Hepatocyte (in vitro differentiated cells): ENCODE measurements around the gene ZNF423.

Source experiments
- CTCF ChIP-seq: fragments of 200-600 bp; sonication (generic); IDR thresholded peaks from 2 replicates; pipeline ENCODE4 v1.5.1; 2016; ENCODE audit warnings: antibody characterized with exemption, mild to moderate bottlenecking; ENCODE audit not compliant: poor library complexity
- EZH2 ChIP-seq: fragments of 200-600 bp; sonication (generic); IDR thresholded peaks from 2 replicates; pipeline ENCODE4 v1.6.1; 2016; ENCODE audit warnings: antibody characterized with exemption, mild to moderate bottlenecking, borderline replicate concordance

GRCh38 chr16:49745311-49745747 is 110.6 kb downstream of the ZNF423 start:
- TF ChIP-seq CTCF (no peak), EZH2 (no peak)
